H1 (cell line): ENCODE data around the gene C2CD2L. TPM values are rescaled to one million over a fixed set of nuclear protein-coding genes. Genes with fewer than 3 reads are reported as not detected.

Experiments
- ATF3 ChIP-seq: IDR thresholded peaks from 2 replicates; pipeline ENCODE4 v1.6.1; 2011; ENCODE audit warnings: low read depth, mild to moderate bottlenecking, low read length; ENCODE audit not compliant: insufficient read depth
- BCL11A ChIP-seq, 2 experiments: IDR thresholded peaks; one replicate each; pipeline ENCODE4 v1.6.1; 2011; ENCODE audit warnings: low read depth in 2 of 2, low read length in 2 of 2, mild to moderate bottlenecking in 2 of 2
- BRCA1 ChIP-seq: IDR thresholded peaks from 2 replicates; pipeline ENCODE4 v1.6.1; 2012; ENCODE audit warnings: low read depth, low read length, improper control_type of control experiment
- CHD7 ChIP-seq: fragments of 300-600 bp; sonication (generic); IDR thresholded peaks from 2 replicates; pipeline ENCODE4 v1.7.1; 2012; ENCODE audit warnings: low read length, moderate library complexity, mild to moderate bottlenecking, inconsistent platforms; ENCODE audit not compliant: insufficient replicate concordance
- E2F6 ChIP-seq: IDR thresholded peaks from 2 replicates; pipeline ENCODE4 v1.6.1; 2012; ENCODE audit warnings: inconsistent platforms
- RAD21 ChIP-seq, 2 experiments: IDR thresholded peaks in 1 of 2; conservative IDR thresholded peaks in 1 of 2; 2 replicates each; pipeline ENCODE4 v1.6.1; 2011; ENCODE audit warnings: low read depth in 2 of 2, low read length in 2 of 2, improper control_type of control experiment in 1 of 2, inconsistent platforms in 1 of 2, mild to moderate bottlenecking in 1 of 2, moderate library complexity in 1 of 2
- SIX5 ChIP-seq: IDR thresholded peaks from 2 replicates; pipeline ENCODE4 v1.6.1; 2011; ENCODE audit warnings: mild to moderate bottlenecking, low read depth, low read length
- ZNF274 ChIP-seq: IDR thresholded peaks from 2 replicates; pipeline ENCODE4 v1.7.0; 2012; ENCODE audit warnings: low read length, borderline replicate concordance; ENCODE audit errors: extremely low read depth
- polyA plus RNA-seq, 7 experiments: library from polyadenylated mRNA; depleted of rRNA in 3 of 7; stranded (reverse) in 5 of 7; unstranded in 2 of 7; fragments of >200 nt in 5 of 7; fragments of 200-250 nt in 2 of 7; gene quantifications; 1 replicate in 5 of 7; 2 replicates in 1 of 7; 4 replicates in 1 of 7; pipeline versions ENCODE4 v1.2.1 to v1.2.3, GENCODE V29; 2011 to 2013; ENCODE audit warnings: missing spikeins in 2 of 7, mixed read lengths in 2 of 7
- total RNA-seq: library from RNA; stranded (reverse); fragmentation: NEBNext Ultra II Directional; extraction: Animal tissue kit (Norgen Biotek cat#: 25700); gene quantifications from 2 replicates; pipeline ENCODE4 v1.2.1, GENCODE V29; 2021

Gene C2CD2L
- total and polyA plus RNA-seq, 2 of the 8 experiments (the other 6 are each of a cell fraction or from before 2014, with no cell fraction given), result 2.5 to 4.0 TPM

- TF ChIP-seq ATF3 (peak; percentile 87), SIX5 (no peak), RAD21 (IDR thresholded peaks at IDR 0.05 in 1 of 2, conservative IDR thresholded peaks at IDR 0.05 in 1 of 2; ENCODE audit: low read depth in 2 of 2, low read length in 2 of 2) (no peak), E2F6 (peak; percentile 90), BRCA1 (no peak), ZNF274 (no peak), CHD7 (no peak), BCL11A (IDR thresholded peaks at IDR 0.05; ENCODE audit: low read depth in 2 of 2, low read length in 2 of 2) (no peak)
Measured at GRCh38 chr11:119121008-119121810, 14.1 kb downstream of the C2CD2L start, which contains the start of gene HINFP (continued).
